Measurements from ENCODE around the gene ATP5F1D.

ATP5F1D gene

GRCh38 chr19:1286487-1287353, 45.2 kb downstream of the ATP5F1D start:
- H3K4me3 ChIP-seq (ENCODE audit: low read depth, low read length), result no peak overlapping the region
- TF ChIP-seq CTCF (IDR thresholded peaks at IDR 0.05; ENCODE audit: borderline replicate concordance, insufficient read depth, low read depth, low read length), result no peak

GRCh38 chr19:1287354-1288225, 46.0 kb downstream of the ATP5F1D start:
- TF ChIP-seq CTCF (IDR thresholded peaks at IDR 0.05; ENCODE audit: borderline replicate concordance, insufficient read depth, low read depth, low read length), result no peak
- no peak overlapping the region for H3K4me3 ChIP-seq (ENCODE audit: low read depth, low read length)

- TF ChIP-seq CTCF (IDR thresholded peaks at IDR 0.05; ENCODE audit: borderline replicate concordance, insufficient read depth, low read depth, low read length), result no peak
- H3K4me3 ChIP-seq (ENCODE audit: low read depth, low read length), result no peak overlapping the region
Observed at GRCh38 chr19:1288226-1288612, 46.7 kb downstream of the ATP5F1D start.

- TF ChIP-seq CTCF (IDR thresholded peaks at IDR 0.05; ENCODE audit: borderline replicate concordance, insufficient read depth, low read depth, low read length), result no peak
- H3K4me3 ChIP-seq (ENCODE audit: low read depth, low read length), result no peak overlapping the region
Observed at GRCh38 chr19:1288833-1289685, 47.5 kb downstream of the ATP5F1D start.

GRCh38 chr19:1289686-1290025, 48.1 kb downstream of the ATP5F1D start:
- no peak for TF ChIP-seq CTCF (IDR thresholded peaks at IDR 0.05; ENCODE audit: borderline replicate concordance, insufficient read depth, low read depth, low read length)
- H3K4me3 ChIP-seq (ENCODE audit: low read depth, low read length), result no peak overlapping the region

GRCh38 chr19:1290196-1290702, 48.7 kb downstream of the ATP5F1D start:
- no peak for TF ChIP-seq CTCF (IDR thresholded peaks at IDR 0.05; ENCODE audit: borderline replicate concordance, insufficient read depth, low read depth, low read length)
- H3K4me3 ChIP-seq (ENCODE audit: low read depth, low read length), result no peak overlapping the region
